ENCODE data around the gene CCBE1.

Gene CCBE1

DNA sequence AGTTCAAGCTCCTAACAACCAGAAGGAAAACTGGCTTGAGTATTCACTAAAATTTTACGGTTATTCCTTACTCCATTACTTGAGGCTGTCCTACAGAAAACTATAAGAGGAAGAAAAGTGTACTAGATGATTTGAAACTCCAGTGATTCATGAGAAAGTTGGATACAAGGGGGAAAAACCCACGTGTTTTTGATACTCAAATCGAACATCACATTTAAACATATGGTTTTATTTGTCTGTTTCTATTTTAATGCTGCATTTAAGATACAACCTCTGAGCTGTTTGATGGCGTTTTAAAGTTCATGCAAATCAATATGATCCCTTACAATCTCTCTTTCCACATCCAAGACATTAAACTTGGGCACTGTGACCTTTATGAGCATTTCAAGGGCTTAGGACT is 213.1 kb downstream of the CCBE1 start:
- no peak for DNase-seq (ENCODE audit: low read depth in 2 of 2)
- H3K4me3 ChIP-seq (replicated peaks in 1 of 2; ENCODE audit: low read depth in 2 of 2, low read length in 2 of 2): no peak overlapping the region
- TF ChIP-seq CTCF (IDR thresholded peaks at IDR 0.05; ENCODE audit: low read depth, low read length): no peak

- TF ChIP-seq CTCF (IDR thresholded peaks at IDR 0.05; ENCODE audit: low read depth, low read length): no peak
- no peak for DNase-seq (ENCODE audit: low read depth in 2 of 2)
Observed at GRCh38 chr18:59481436-59481835, 215.8 kb downstream of the CCBE1 start.

DNA sequence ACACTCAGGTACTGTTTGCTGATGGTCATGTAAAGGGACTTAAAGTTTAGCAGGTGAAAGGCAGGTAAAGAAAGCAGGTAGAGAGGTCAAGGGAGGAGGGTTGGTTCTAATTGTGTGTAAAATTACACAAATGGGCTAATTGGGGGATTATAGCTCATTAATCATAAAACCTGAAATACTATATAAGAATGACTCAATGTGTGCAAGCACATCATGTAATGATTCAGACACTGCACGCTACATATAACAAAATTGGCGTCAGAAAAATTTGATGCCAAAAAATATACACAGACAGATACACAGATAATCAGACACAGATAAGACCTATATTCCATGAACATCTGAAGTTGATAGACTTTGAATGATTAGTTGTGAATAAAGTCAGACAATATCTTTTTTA is 217.4 kb downstream of the CCBE1 start:
- no peak for TF ChIP-seq CTCF (IDR thresholded peaks at IDR 0.05; ENCODE audit: low read depth, low read length)
- no peak overlapping the region for H3K4me3 ChIP-seq (replicated peaks in 1 of 2; ENCODE audit: low read depth in 2 of 2, low read length in 2 of 2)
- DNase-seq (ENCODE audit: low read depth in 2 of 2): no peak

More at GRCh38 chr18:59481436-59481835, 215.8 kb downstream of the CCBE1 start:
- H3K4me3 ChIP-seq (replicated peaks in 1 of 2; ENCODE audit: low read depth in 2 of 2, low read length in 2 of 2): no peak overlapping the region

DNA sequence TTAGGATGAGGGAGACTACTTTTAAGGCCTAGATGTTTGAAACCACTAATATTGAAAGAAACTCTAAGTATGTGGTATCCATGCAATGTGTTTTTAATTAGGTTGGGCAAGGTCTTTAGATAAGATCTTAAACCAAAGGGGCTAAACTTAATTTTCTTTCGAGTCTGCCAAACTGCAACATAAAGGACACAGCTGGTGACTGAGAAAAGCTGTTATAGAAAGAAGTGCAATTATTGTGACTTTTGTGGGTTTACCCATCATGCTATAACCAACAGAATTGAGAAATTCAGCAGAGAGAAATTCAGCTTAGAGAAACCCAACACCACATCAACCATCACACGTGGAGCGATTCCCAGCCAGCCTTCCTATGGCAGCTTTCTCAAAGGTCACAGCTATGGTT is 218.6 kb downstream of the CCBE1 start:
- TF ChIP-seq CTCF (IDR thresholded peaks at IDR 0.05; ENCODE audit: low read depth, low read length): no peak
- no peak overlapping the region for H3K4me3 ChIP-seq (replicated peaks in 1 of 2; ENCODE audit: low read depth in 2 of 2, low read length in 2 of 2)
- peak in 1 of 2 donors; percentile 16 for DNase-seq (ENCODE audit: low read depth in 2 of 2)

DNA sequence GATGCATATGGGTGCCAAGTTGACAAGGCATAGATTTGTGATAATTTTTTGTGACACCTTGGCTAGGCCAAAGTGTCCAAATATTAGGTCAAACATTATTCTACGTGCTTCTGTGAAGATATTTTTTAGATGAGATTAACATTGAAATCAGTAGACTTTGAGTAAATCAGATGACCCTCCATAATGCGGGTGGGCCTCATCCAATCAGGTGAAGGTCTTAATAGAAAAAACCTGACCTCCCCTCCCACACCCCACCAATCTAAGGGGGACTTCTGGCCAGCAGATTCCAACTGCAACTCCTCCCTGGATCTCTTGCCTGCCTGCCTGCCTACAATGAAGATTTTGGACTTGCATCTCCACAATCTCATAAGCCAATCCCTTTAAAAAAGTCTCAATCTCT is 219.4 kb downstream of the CCBE1 start:
- no peak for TF ChIP-seq CTCF (IDR thresholded peaks at IDR 0.05; ENCODE audit: low read depth, low read length)
- H3K4me3 ChIP-seq (replicated peaks in 1 of 2; ENCODE audit: low read depth in 2 of 2, low read length in 2 of 2): no peak overlapping the region
- no peak for DNase-seq (ENCODE audit: low read depth in 2 of 2)

GRCh38 chr18:59470561-59471121 is 226.6 kb downstream of the CCBE1 start:
- no peak overlapping the region for H3K4me3 ChIP-seq (replicated peaks in 1 of 2; ENCODE audit: low read depth in 2 of 2, low read length in 2 of 2)
- TF ChIP-seq CTCF (IDR thresholded peaks at IDR 0.05; ENCODE audit: low read depth, low read length): no peak
- DNase-seq (ENCODE audit: low read depth in 2 of 2): no peak

All from cardiac fibroblast (primary cell).